ENCODE measurements around the gene AURKA.

DNA sequence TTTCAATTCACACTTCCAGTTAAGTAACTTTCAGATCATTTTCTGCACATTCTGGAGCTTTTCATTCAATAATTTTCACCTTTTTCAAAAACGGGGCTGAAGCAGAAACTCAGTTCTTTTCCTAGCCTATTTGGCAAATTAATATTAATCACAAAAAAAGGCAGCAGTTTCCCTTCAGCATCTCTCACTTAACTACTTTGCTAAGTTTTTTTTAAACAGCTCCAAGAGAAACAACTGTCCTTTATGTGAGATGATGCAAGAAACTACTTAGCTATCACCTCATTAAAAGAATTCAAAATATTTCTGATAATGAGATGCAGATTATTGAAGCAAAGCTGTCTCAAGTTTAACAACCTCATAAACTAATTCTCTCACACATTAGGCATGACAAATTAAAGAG lies 31.9 kb upstream of the AURKA start:
- TF ChIP-seq ZNF8 (CRISPR knock-in tag; IDR thresholded peaks at IDR 0.05) (no peak), ZNF70 (CRISPR knock-in tag; IDR thresholded peaks at IDR 0.05) (no peak), PPARA (CRISPR knock-in tag; IDR thresholded peaks at IDR 0.05; ENCODE audit: borderline replicate concordance) (no peak), GLIS3 (CRISPR knock-in tag; IDR thresholded peaks at IDR 0.05) (no peak), CREB5 (CRISPR knock-in tag; IDR thresholded peaks at IDR 0.05; ENCODE audit: low read depth) (no peak), ZFP30 (CRISPR knock-in tag; IDR thresholded peaks at IDR 0.05) (no peak), CSRNP3 (CRISPR knock-in tag; IDR thresholded peaks at IDR 0.05) (no peak)
- TF ChIP-seq, protein P1, sequence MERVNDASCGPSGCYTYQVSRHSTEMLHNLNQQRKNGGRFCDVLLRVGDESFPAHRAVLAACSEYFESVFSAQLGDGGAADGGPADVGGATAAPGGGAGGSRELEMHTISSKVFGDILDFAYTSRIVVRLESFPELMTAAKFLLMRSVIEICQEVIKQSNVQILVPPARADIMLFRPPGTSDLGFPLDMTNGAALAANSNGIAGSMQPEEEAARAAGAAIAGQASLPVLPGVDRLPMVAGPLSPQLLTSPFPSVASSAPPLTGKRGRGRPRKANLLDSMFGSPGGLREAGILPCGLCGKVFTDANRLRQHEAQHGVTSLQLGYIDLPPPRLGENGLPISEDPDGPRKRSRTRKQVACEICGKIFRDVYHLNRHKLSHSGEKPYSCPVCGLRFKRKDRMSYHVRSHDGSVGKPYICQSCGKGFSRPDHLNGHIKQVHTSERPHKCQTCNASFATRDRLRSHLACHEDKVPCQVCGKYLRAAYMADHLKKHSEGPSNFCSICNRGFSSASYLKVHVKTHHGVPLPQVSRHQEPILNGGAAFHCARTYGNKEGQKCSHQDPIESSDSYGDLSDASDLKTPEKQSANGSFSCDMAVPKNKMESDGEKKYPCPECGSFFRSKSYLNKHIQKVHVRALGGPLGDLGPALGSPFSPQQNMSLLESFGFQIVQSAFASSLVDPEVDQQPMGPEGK (CRISPR knock-in tag; IDR thresholded peaks at IDR 0.05; ENCODE audit: borderline replicate concordance) = no peak

Data from SK-N-SH treated with all-trans-retinoic acid at 6 μM for 48 hours (cell line).